ENCODE results near the gene HNRNPUL1.
A peak's percentile ranks its signal among the peaks of the same experiment; 100 is the strongest.

HNRNPUL1 gene

GRCh38 chr19:41255171-41255570 lies 9.0 kb upstream of the HNRNPUL1 start:
- Histone ChIP-seq H3K4me3 (ENCODE audit: low read length, poor library complexity, severe bottlenecking) (no peak overlapping the region), H3K9me2 (replicated peaks; ENCODE audit: low read depth, low read length) (no peaks in the 10 kb centered on the region), H2AFZ (ENCODE audit: low read length) (no peak overlapping the region), H3K9me3 (ENCODE audit: insufficient read depth, low read depth, low read length) (no peaks in the 10 kb centered on the region), H3K4me1 (ENCODE audit: insufficient read depth, low read length, poor library complexity, severe bottlenecking) (no peaks in the 10 kb centered on the region), H3K4me2 (ENCODE audit: low read depth, low read length, poor library complexity, severe bottlenecking) (no peak overlapping the region), H3F3A (ENCODE audit: low read depth) (no peaks in the 10 kb centered on the region), H3K27me3 (ENCODE audit: insufficient read depth, low read length, poor library complexity, severe bottlenecking) (no peaks in the 10 kb centered on the region), H3K36me3 (ENCODE audit: insufficient read depth, low read length) (no peaks in the 10 kb centered on the region), H3K79me2 (ENCODE audit: insufficient read depth, low read length) (no peaks in the 10 kb centered on the region), H3K9ac (ENCODE audit: low read depth, low read length, poor library complexity, severe bottlenecking) (no peak overlapping the region), H4K20me1 (ENCODE audit: insufficient read depth, low read length, poor library complexity, severe bottlenecking) (no peaks in the 10 kb centered on the region)
- TF ChIP-seq EZH2phosphoT487 (IDR thresholded peaks at IDR 0.05; ENCODE audit: borderline replicate concordance), result no peak
- TF ChIP-seq CTCF (conservative IDR thresholded peaks at IDR 0.05; ENCODE audit: low read length), result no peak

GRCh38 chr19:41261474-41262190 lies 2.5 kb upstream of the HNRNPUL1 start:
- Histone ChIP-seq H3K4me1 (ENCODE audit: insufficient read depth, low read length, poor library complexity, severe bottlenecking) (peaks cover 14% of the 10 kb centered on the region), H4K20me1 (ENCODE audit: insufficient read depth, low read length, poor library complexity, severe bottlenecking) (peaks cover 21% of the 10 kb centered on the region), H3K4me2 (ENCODE audit: low read depth, low read length, poor library complexity, severe bottlenecking) (peak overlapping the region; percentile 89), H3K9me3 (ENCODE audit: insufficient read depth, low read depth, low read length) (no peaks in the 10 kb centered on the region), H3K79me2 (ENCODE audit: insufficient read depth, low read length) (peaks cover 31% of the 10 kb centered on the region), H3F3A (ENCODE audit: low read depth) (no peaks in the 10 kb centered on the region; the same call in 1 of the 2 replicates), H3K36me3 (ENCODE audit: insufficient read depth, low read length) (no peaks in the 10 kb centered on the region), H3K27me3 (ENCODE audit: insufficient read depth, low read length, poor library complexity, severe bottlenecking) (peaks cover 10% of the 10 kb centered on the region), H3K9me2 (replicated peaks; ENCODE audit: low read depth, low read length) (no peaks in the 10 kb centered on the region), H2AFZ (ENCODE audit: low read length) (peak overlapping the region; percentile 80), H3K9ac (ENCODE audit: low read depth, low read length, poor library complexity, severe bottlenecking) (peak overlapping the region; percentile 99), H3K4me3 (ENCODE audit: low read length, poor library complexity, severe bottlenecking) (peak overlapping the region; percentile 97)
- TF ChIP-seq EZH2phosphoT487 (IDR thresholded peaks at IDR 0.05; ENCODE audit: borderline replicate concordance) (no peak), CTCF (conservative IDR thresholded peaks at IDR 0.05; ENCODE audit: low read length) (no peak)

GRCh38 chr19:41263042-41263849 lies 926 bp upstream of the HNRNPUL1 start:
- Histone ChIP-seq H3K4me3 (ENCODE audit: low read length, poor library complexity, severe bottlenecking) (peak overlapping the region; percentile 97), H4K20me1 (ENCODE audit: insufficient read depth, low read length, poor library complexity, severe bottlenecking) (peaks cover 37% of the 10 kb centered on the region), H3F3A (ENCODE audit: low read depth) (no peaks in the 10 kb centered on the region; the same call in 1 of the 2 replicates), H3K4me1 (ENCODE audit: insufficient read depth, low read length, poor library complexity, severe bottlenecking) (peaks cover 29% of the 10 kb centered on the region), H3K79me2 (ENCODE audit: insufficient read depth, low read length) (peaks cover 48% of the 10 kb centered on the region), H3K36me3 (ENCODE audit: insufficient read depth, low read length) (peaks cover 7% of the 10 kb centered on the region), H3K27me3 (ENCODE audit: insufficient read depth, low read length, poor library complexity, severe bottlenecking) (peaks cover 10% of the 10 kb centered on the region), H3K9ac (ENCODE audit: low read depth, low read length, poor library complexity, severe bottlenecking) (peak overlapping the region; percentile 99), H3K4me2 (ENCODE audit: low read depth, low read length, poor library complexity, severe bottlenecking) (peak overlapping the region; percentile 89), H3K9me3 (ENCODE audit: insufficient read depth, low read depth, low read length) (no peaks in the 10 kb centered on the region), H3K9me2 (replicated peaks; ENCODE audit: low read depth, low read length) (no peaks in the 10 kb centered on the region), H2AFZ (ENCODE audit: low read length) (peak overlapping the region; percentile 67)
- TF ChIP-seq CTCF (conservative IDR thresholded peaks at IDR 0.05; ENCODE audit: low read length) (no peak), EZH2phosphoT487 (IDR thresholded peaks at IDR 0.05; ENCODE audit: borderline replicate concordance) (no peak)

Measured in Loucy (cell line).